Measurements from ENCODE around the gene ALDH3B2.
"Not testable (repeated sequence)": the region's sequence is repeated elsewhere in the genome, so short reads cannot be mapped to it uniquely, and the experiment has no call there.

ALDH3B2 gene

DNA sequence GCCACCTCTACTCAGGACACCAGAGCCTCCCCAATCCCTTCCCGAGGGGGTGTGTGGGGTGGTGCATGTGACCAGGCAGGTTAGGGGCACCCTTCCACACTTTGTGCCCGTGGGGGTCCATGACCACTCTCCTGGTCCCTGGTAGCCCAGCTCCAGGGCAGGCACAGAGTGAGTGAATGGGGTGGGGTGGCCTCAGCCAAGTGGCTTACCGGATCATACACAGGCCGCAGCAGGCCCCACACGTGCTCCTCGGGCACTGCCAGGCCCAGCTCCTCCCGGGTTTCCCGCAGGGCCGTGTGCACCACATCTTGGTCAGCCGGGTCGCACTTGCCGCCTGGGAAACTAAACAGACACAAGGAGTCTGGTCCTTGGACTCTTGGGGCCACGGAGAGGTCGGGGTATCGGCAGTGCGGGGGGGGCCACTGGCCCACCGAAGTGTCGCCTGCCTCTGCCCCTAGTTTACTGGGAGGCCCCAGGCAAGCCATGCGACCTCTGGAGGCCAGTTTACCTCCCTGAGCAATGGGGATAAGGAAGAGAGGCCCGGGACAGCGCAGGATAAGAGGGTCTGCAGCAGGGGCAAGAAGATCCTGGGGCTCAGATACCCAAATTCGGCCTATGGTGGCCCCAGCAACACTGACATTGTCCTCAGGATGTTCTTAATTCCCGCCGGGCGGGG lies 45.6 kb downstream of the ALDH3B2 start:
- no peak for DNase-seq

DNA sequence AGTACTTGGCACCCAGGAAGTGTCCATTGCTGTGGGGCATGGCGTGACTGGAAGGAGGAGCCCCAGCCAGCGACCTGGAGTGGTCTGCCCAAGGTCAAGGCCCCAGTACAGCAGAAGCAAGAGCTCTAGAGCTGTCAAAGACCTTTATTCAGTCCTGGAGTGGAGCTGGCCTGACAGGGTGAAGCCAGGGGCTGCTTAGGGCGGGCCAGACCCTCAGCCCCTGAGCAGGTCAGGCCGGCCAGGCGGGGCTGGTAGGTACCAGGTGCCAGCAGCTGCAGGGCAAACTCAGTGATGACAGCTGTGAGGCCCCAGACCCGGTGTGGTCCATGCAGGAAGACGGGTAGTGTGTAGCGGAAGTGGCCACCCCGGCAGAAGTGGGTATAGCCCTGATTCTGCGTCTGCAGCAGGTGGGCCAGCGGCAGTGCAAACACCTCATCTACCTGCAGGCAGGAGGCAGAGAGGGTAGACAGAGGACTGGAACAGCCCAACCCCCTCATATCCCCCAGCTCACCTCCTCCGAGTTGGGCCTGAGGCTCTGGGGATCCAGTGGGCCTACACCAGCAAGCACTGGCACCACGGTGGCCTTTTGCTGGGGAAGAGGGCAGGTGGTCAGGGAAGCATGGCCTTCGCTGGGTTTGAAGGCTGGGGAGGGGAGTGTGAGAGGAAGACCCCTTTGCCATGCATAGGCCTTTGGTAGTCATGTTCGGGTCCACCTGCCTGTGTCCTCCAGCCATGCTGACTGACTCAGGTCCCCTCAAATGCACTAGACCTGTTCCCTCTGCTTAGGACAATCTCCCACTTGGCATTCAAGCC lies 46.4 kb downstream of the ALDH3B2 start:
- no peak for DNase-seq

DNA sequence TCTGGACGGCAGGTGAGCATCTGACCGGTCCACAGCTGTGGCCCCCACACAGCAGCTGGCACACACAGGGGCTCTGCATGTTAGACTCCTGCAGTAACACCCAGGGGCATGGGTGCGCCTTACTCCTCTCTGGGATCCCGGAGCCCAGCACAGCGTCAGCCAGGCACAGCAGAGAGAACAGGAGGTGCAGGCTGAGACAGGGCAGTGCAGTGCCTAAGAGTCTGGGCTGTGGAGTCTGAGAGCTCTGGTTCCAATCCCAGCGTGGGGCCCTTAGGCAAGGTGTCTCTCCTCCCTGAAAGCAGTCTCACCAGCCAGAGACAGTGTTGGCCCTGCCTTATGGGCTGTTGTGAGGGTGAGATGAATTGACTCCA lies 47.0 kb downstream of the ALDH3B2 start:
- DNase-seq = no peak

DNA sequence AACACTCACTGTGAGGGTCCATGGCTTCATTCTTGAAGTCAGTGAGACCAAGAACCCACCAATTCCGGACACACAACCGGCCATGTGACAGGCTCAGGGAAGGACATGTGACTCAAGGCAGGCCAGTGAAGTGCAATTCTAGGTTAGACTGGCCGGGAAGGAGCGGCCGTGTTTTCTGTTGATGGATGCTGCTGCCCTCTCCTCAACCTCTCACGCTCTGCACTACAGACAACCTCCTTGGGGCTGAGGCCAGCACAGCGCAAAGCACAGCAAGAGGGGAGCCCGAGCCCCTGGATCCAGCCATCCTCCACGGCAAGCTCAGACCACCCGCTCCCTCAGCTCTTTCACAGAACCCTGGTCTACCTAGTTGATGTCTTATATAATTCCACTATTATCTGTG lies 47.5 kb downstream of the ALDH3B2 start:
- no peak for DNase-seq

DNA sequence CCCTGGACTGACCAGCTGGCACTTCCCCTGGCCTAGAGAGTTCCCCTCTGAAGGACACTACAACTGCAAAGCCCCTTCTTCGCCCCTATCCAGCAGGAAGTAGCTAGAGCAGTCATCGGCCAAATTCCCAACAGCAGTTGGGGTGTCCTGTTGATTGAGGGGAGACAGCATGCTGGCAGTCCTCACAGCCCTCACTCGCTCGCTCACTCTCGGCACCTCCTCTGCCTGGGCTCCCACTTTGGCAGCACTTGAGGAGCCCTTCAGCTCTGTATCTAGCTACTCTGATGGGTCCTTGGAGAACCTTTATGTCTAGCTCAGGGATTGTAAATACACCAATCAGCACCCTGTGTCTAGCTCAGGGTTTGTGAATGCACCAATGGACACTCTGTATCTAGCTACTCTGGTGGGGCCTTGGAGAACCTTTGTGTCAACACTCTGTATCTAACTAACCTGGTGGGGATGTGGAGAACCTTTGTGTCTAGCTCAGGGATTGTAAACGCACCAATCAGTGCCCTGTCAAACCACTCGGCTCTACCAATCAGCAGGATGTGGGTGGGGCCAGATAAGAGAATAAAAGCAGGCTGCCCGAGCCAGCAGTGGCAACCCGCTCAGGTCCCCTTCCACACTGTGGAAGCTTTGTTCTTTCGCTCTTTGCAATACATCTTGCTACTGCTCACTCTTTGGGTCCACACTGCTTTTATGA lies 48.1 kb downstream of the ALDH3B2 start:
- not testable (repeated sequence) for DNase-seq

DNA sequence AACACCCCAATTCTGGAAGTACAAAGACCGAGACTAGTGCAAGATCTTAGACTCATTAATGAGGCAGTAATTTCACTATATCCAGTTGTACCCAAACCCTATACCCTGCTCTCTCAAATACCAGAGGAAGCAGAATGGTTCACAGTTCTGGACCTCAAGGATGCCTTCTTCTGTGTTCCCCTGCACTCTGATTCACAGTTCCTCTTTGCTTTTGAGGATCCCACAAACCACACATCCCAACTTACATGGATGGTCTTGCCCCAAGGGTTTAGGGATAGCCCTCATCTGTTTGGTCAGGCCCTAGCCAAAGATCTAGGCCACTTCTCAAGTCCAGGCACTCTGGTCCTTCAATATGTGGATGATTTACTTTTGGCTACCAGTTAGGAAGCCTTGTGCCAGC lies 50.6 kb downstream of the ALDH3B2 start:
- not testable (repeated sequence) for DNase-seq

DNA sequence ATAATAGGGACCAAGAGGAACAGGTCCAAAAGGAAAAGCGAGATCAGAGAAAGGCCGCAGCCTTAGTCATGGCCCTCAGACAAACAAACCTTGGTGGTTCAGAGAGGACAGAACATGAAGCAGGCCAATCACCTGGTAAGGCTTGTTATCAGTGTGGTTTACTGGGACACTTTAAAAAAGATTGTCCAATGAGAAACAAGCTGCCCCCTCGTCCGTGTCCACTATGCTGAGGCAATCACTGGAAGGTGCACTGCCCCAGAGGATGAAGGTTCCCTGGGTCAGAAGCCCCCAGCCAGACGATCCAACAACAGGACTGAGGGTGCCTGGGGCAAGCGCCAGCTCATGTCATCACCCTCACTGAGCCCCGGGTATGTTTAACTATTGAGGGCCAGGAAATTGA lies 51.5 kb downstream of the ALDH3B2 start:
- not testable (repeated sequence) for DNase-seq

DNA sequence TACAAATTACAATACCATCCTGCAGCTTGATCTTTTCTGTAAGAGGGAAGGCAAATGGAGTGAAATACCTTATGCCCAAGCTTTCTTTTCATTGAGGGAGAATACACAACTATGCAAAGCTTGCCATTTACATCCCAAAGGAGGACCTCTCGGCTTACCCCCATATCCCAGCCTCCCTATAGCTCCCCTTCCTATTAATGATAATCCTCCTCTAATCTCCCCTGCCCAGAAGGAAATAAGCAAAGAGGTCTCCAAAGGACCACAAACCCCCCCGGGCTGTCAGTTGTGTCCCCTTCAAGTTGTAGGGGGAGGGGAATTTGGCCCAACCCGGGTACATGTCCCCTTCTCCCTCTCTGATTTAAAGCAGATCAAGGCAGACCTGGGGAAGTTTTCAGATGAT lies 52.5 kb downstream of the ALDH3B2 start:
- DNase-seq = not testable (repeated sequence)

DNA sequence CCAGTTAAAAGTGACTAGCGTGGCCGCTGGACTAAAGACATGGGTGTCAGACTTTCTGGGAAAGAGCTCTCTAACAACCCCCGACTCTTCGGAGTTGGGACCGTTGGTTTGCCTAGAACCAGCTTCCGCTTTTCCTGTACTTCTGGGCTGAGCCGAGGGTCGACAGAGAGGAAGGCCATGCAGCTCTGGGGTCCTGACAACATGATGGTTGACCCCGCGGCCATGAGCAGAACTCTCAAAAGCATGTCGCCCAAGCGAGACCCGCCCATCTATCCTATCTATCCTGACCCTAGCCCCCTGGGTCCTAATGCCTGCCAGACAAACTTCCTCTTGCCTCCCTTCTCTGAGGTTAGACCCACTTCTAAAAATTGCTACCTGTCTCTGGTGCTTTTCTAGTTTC lies 53.8 kb downstream of the ALDH3B2 start:
- DNase-seq = not testable (repeated sequence)

DNA sequence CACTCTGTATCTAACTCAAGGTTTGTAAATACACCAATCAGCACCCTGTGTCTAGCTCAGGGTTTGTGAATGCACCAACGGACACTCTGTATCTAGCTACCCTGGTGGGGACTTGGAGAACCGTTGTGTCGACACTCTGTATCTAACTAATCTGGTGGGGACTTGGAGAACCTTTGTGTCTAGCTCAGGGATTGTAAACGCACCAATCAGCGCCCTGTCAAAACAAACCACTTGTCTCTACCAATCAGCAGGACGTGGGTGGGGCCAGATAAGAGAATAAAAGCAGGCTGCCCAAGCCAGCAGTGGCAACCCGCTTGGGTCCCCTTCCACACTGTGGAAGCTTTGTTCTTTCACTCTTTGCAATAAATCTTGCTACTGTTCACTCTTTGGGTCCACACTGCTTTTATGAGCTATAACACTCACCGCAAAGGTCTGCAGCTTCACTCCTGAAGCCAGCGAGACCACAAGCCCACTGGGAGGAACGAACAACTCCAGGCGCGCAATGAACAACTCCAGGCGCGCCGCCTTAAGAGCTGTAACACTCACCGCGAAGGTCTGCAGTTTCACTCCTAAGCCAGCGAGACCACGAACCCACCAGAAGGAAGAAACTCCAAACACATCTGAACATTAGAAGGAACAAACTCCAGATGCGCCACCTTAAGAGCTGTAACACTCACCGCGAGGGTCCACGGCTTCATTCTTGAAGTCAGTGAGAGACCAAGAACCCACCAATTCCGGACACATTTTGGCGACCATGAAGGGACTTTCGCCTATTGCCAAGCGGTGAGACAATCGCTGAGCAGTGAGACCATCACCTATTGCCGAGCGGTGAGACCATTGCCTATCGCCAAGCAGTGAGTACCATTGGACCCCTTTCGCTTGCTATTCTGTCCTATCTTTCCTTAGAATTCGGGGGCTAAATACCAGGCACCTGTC lies 54.5 kb downstream of the ALDH3B2 start:
- not testable (repeated sequence) for DNase-seq

DNA sequence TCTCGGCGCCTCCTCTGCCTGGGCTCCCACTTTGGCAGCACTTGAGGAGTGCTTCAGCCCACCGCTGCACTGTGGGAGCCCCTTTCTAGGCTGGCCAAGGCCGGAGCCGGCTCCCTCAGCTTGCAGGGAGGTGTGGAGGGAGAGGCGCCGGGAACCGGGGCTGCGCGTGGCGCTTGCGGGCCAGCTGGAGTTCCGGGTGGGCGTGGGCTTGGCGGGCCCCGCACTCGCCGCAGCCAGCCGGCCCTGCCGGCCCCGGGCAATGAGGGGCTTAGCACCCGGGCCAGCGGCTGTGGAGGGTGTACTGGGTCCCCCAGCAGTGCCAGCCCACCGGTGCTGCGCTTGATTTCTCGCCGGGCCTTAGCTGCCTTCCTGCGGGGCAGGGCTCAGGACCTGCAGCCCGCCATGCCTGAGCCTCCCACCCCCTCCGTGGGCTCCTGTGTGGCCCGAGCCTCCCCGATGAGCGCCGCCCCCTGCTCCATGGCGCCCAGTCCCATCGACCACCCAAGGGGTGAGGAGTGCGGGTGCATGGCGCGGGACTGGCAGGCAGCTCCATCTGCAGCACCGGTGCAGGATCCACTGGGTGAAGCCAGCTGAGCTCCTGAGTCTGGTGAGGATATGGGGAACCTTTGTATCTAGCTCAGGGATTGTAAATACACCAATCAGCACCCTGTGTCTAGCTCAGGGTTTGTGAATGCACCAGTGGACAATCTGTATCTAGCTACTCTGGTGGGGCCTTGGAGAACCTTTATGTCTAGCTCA lies 55.3 kb downstream of the ALDH3B2 start:
- DNase-seq = not testable (repeated sequence)

DNA sequence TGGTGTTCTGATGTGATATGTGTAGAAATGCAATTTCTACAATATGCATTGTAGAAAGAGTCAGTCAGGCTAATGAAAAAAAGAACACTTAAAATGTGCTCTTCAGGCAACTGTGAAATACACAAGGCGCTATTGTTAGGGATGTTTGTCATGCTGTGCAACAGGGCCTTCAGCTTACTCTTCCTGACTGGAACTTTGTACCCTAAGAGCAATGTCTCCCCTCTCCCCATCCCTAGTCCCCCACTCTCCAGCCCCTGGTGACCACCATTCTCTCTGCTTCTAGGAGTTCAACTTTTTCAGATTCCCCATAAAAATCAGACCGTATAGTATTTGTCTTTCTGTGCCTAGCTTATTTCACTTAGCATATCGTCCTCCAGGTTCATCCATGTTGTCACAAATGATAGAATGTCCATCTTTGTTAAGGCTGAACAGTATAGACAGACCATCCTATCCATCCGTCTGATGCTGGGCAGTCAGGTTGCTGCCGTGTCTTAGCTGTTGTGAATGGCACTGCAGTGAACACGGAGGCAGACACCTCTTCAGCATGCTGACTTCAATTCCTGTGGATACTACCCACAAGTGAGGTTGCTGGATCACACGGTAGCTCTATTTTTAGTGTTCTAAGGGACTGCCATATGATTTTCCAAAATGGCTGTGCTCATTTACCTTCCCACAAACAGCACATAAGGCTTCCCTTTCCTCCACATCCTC lies 57.0 kb downstream of the ALDH3B2 start:
- DNase-seq = no peak

DNA sequence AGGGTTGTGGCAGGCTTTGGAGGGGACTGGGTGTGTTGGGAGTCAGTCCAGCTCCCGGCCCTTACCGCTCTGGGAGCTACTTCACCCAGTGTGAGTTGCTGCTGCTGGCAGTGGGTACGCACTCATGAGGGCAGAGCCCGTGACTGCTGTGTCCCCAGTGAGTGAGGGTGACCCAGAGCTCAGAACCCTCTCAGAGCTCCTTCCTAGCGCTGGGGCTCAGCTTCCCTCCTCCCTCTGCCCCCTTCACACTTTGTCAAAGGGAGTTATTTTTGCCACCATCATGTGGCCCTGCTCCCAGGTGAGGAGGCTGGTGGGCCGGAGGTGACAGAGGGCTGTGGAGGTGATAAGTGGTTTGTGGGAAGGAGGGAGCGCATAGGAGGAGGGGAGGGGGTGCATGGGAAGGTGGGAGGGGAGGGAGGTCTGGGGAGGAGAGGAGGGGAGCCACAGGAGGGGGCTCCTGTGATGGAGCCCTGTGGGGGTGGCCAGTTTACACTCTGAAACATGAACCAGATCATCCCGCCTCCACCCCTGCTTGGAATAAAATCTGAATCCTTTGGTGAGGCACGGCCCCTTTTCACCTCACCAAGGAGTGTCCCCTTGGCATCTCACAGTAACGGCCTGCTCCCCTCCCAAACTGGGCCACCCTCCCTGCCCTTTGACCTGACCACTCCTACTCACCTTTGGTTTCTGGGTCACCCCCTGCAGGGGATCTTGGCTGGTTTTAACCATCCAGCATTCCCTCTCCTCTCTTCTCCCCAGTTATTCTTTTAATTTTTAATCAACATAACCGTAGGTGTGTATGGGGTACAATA lies 57.8 kb downstream of the ALDH3B2 start:
- DNase-seq = no peak

DNA sequence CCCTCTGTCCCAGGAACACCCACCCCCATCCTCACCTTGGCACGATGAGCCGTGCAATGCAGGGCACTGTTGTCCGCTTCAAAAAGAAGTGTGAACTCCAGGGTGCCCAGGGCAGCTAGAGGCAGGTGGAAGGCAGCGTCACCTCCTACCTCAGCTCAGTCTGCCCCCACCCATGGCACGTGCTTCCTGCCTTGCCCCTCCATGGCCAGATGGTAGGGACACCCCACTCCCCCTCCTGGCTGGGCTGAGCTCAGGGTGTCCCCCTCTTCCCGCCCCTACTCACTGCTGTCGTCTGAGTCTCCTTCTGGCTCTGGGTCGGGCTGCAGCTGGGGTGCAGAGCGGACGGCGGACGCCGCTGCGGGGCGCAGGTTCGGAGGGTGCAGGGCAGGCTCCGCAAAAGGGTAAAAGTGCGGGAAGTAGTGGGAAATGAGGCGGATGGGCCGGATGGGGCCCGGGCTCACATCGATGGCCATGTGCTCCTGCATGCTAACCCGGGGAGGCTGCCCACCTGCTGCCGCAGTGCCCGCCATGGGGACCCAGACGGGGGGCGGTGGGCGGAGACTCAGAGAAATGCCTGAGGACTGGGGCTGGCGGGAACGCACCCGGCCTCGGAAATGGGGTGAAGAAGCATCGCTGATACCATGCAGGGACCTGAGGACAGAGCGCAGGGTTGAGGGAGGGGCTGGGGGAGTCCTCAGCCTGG lies 58.5 kb downstream of the ALDH3B2 start:
- no peak for DNase-seq

DNA sequence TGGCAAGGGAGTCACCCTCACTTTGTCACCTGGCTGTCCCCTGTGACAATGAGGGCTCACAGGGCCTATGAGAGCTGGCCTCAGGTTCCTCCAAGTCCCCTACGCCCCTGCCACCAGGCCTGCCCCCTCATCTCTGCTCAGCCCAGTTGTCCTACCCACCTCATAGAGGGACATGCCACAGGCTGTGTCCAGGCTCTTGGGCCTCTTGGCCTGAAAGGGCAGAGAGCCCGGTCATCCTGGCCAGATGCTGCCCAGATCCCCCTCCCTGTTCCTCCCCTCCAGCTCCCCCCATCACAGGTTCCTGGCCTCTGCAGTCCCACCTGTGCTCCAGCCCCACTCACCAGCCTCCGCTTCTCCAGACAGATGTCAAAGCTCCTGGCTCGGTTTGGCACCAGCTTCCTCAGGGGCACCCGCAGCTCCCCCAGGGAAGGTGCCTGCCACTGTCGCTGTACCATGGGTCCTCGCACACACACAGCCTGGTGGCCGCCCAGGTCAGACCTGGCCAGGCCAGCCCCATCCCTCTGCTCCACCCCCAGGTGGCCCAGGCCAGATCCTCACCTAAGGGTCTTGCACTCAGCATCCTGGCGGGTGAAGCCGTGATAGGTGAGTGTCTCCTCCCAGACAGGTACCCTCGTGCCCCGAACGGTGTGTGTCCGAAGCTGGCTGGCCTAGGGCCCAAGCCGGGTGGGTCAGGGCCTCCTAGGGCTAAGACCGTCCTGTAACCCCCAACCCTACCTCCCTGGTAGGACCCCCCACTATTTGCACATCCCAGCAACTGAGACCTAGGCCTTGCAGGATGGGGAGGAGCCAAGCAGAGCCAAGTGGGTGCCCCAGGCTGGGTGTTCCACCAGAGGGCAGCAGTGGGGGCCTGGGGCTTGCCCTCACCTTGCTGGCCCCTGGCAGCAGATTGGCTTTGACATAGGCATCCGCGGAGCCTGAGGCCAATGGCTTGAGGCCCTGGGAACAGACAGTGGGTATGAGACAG lies 59.4 kb downstream of the ALDH3B2 start:
- DNase-seq = peak; percentile 63

DNA sequence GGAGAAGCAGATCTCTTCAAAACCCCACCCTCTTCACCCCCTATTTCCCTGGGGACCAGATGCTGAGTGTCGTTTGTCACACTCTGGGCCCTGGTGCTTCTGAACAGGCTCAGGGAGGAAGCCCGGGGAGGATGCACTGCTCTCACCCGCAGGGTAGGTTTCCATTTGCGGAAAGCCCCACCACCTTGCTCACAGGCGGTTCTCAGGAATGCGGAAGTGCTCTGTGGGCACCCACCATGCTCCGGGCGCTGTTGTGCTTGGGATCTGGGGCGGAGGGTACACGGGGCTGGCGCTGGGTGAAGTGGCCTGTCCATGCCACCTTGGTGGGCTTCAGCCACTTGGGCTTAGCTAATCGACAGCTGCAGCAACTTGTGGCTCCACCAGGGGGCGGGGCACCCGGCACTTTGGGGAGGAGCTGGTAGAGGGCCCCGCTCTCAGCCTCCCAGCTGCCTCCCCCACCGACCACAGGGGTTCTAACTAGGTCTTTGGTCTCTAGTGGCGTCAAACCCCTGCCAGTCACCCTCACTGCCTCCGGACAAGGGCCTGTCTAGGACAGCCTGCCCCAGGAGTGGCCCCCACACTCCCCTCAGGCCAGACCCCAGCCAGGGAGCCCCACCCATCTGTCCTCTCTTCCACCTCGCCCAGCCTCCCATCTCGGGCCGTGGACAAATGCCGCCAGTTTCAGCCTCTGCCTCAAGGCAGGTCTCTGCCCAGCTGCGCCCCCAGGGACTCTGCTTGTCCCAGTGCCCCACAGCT lies 60.3 kb downstream of the ALDH3B2 start:
- peak; percentile 51 for DNase-seq

DNA sequence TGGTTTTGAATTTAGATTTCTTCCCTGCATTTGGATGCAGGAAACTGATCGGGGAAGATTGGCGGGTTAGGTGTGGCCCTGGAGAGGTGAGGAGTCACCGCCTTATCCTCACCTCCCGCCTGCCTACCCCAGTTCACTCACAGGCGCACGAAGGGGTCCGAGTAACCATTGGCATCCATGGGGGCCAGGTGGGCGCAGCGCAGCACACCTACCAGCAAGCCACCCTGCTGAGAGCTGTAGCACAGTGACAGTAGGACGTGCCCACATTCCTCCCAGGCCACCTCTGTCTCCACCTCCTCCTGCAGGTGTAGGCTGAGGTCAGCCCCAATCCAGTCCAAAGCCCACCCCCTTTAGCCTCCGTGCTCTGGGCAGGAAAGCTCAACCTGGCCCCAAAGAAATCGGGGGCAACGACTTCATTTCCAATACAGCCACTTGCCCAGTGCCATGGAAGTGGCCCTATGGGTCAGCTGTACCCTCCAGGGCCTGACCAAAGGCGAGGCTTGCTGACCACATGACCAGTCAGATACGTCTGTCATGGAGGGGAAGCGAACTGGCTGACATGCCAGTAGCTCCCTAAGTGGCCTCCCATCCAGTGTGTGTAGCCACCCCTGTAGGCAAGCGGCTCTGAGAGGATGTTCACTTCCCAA lies 61.0 kb downstream of the ALDH3B2 start:
- DNase-seq = no peak

Data from NCI-H2029 (cell line).